Adrenal gland (tissue), 5 donors: Measurements from ENCODE around the gene ANKRD6.

Source experiments
- CTCF ChIP-seq, 6 experiments: fragments of 450-650 bp in 4 of 6; fragments of 200-600 bp in 2 of 6; sonication (generic) in 1 of 6; IDR thresholded peaks; 1 replicate in 5 of 6; 2 replicates in 1 of 6; pipeline versions ENCODE4 v1.5.1 to v1.8.0; 2016 to 2021; ENCODE audit warnings: antibody characterized with exemption in 6 of 6, mild to moderate bottlenecking in 2 of 6, moderate library complexity in 1 of 6
- POLR2A ChIP-seq, 2 donors: fragments of 450-650 bp; IDR thresholded peaks; one replicate each; pipeline ENCODE4 v1.6.1; 2017; ENCODE audit warnings: antibody characterized with exemption in 2 of 2, mild to moderate bottlenecking in 2 of 2, moderate library complexity in 1 of 2
- donor health status: DM: no; HTN: no; CAD: no.

GRCh38 chr6:89481695-89482094 is 48.7 kb downstream of the ANKRD6 start:
- no peak for TF ChIP-seq CTCF (IDR thresholded peaks at IDR 0.05)
- no peak for TF ChIP-seq POLR2A (IDR thresholded peaks at IDR 0.05)
